Right ventricle myocardium inferior (tissue), 1 donor: ENCODE measurements around the gene GTF3C2. TPM values are rescaled to one million over a fixed set of nuclear protein-coding genes. Genes with fewer than 3 reads are reported as not detected.
A peak's percentile ranks its signal among the peaks of the same experiment; 100 is the strongest.

Source experiments
- ATAC-seq: fragments of 200-7000 bp; cut with Tn5 transposase; one replicate; pipeline ENCODE4 v1.9.1; 2020; ENCODE audit warnings: mild to moderate bottlenecking, moderate library complexity
- DNase-seq: peaks from one replicate; pipeline ENCODE4 v3.0.0; 2021; ENCODE audit errors: missing footprints
- intact Hi-C: fragments of 100-400 bp; cut with DNase I; formaldehyde crosslinking; loops from one replicate; pipeline ENCODE4 v1.11.0; 2022
- total RNA-seq: library from RNA; stranded (reverse); fragmentation: NEBNext Ultra II Directional; extraction: Animal tissue kit (Norgen Biotek cat#: 25700); gene quantifications from one replicate; pipeline ENCODE4 v1.2.1, GENCODE V29; 2021
- donor health status: DM: no; HTN: yes; CAD: no; lungs with severe emphysema.

GTF3C2 gene
- total RNA-seq, 1 donor from 2014 or later: 17.3 TPM

- DNase-seq (no peak), ATAC-seq (peak; percentile 29)
- intact Hi-C loops: loop anchor here (2.0 to 5.0 kb wide), 2 partner anchors 17 to 184 kb away; no protein-coding TSS in a partner anchor
Measured at GRCh38 chr2:27281442-27281841, 75.1 kb downstream of the GTF3C2 start.

GRCh38 chr2:27280826-27281225 is 75.7 kb downstream of the GTF3C2 start:
- DNase-seq: no peak
- intact Hi-C loops: loop anchor here (1.0 to 5.0 kb wide), 3 partner anchors 16 to 184 kb away; no protein-coding TSS in a partner anchor
- ATAC-seq: no peak

DNA sequence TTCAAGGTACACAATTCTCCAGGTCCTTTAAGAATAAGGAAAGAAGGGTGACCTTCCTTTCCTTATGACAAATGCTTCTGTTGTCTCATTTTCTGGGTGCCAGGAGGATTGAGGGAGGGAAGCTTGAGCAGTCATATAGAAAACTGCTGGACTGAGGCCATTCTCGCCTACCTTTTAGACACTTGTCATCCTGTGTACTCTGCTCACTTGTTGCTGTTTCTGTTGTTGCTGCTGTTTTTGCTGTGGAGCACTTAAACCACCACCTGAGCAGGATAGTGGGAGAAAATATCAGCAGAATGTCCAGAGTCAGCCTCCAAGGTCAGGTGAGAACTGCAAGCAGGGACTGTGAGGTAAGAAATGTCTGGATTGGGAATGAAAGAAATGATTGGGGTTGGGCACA is 78.6 kb downstream of the GTF3C2 start:
- intact Hi-C loops: no loop called here
- ATAC-seq: no peak

More for the DNA sequence above, 78.6 kb downstream of the GTF3C2 start:
- DNase-seq: no peak

Other genes with a start within 250 kb of the GTF3C2 start
- 0.84 TPM for gene CGREF1, start 237.6 kb downstream of the GTF3C2 start, total RNA-seq
- gene ABHD1, start 232.9 kb downstream of the GTF3C2 start, total RNA-seq: 2.4 TPM
- gene PREB, start 222.1 kb downstream of the GTF3C2 start, total RNA-seq: 54.5 TPM
- not detected for gene PRR30, start 217.4 kb downstream of the GTF3C2 start, total RNA-seq
- 0.16 TPM for gene TCF23, start 207.8 kb downstream of the GTF3C2 start, total RNA-seq
- gene ATRAID, start 144.7 kb downstream of the GTF3C2 start, total RNA-seq: 115 TPM
- 12.3 TPM for gene SLC5A6, start 144.5 kb downstream of the GTF3C2 start, total RNA-seq
- gene CAD, start 139.4 kb downstream of the GTF3C2 start, total RNA-seq: 9.4 TPM
- 10.1 TPM for gene SLC30A3, start 93.7 kb downstream of the GTF3C2 start, total RNA-seq
- 1.9 TPM for gene DNAJC5G, start 81.3 kb downstream of the GTF3C2 start, total RNA-seq
- gene TRIM54, start 74.3 kb downstream of the GTF3C2 start, total RNA-seq: 282 TPM
- 0.84 TPM for gene UCN, start 48.3 kb downstream of the GTF3C2 start, total RNA-seq
- 48.0 TPM for gene MPV17, start 33.7 kb downstream of the GTF3C2 start, total RNA-seq
- gene EIF2B4, start 13.6 kb upstream of the GTF3C2 start, total RNA-seq: 40.3 TPM
- 57.6 TPM for gene SNX17, start 13.9 kb upstream of the GTF3C2 start, total RNA-seq
- gene ZNF513, start 24.0 kb upstream of the GTF3C2 start, total RNA-seq: 6.8 TPM
- 35.6 TPM for gene PPM1G, start 52.8 kb upstream of the GTF3C2 start, total RNA-seq
- gene NRBP1, start 71.9 kb upstream of the GTF3C2 start, total RNA-seq: 58.4 TPM
- 0.60 TPM for gene KRTCAP3, start 85.6 kb upstream of the GTF3C2 start, total RNA-seq
- gene IFT172, start 133.0 kb upstream of the GTF3C2 start, total RNA-seq: 19.3 TPM
- 2.9 TPM for gene FNDC4, start 138.4 kb upstream of the GTF3C2 start, total RNA-seq
- not detected for gene GCKR, start 140.1 kb upstream of the GTF3C2 start, total RNA-seq
- 18.3 TPM for gene ZNF512, start 226.3 kb upstream of the GTF3C2 start, total RNA-seq